ENCODE measurements around the gene NT5M. TPM values are rescaled to one million over a fixed set of nuclear protein-coding genes. Genes with fewer than 3 reads are reported as not detected.

The NT5M gene
- polyA plus RNA-seq, 1 donor, result 7.5 TPM

DNA sequence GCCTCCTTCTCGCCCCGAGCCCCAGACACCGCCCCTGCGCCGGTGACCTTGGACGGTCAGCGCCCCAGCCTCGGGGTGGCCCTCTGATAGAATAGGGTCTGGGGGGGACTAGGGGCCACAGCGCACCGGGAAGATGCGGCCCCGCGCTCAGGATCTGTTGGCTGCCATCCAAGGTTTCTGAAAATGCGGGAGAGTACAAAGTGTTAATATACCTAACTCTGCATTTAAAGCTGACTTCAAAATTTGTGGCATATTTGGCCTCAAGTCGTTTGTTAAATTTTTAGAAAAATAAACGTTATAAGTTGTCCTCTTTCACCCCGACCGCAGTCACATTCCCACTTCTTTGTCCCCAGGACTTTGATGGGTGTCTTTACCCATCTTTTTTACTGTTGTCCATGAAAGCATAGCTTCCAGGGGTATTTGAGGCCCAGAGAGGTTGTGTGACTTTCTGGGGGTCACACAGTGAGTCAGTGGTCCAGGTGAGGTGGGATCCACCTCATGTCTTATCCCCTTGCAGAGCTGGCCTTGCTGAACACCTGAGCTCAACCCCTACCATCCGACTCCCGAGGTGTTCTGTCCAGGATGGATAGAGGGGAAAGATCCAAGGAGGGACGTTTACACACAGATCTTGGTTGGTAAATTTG lies 796 bp downstream of the NT5M start:
- DNase-seq (ENCODE audit: low read depth), result no peak

DNA sequence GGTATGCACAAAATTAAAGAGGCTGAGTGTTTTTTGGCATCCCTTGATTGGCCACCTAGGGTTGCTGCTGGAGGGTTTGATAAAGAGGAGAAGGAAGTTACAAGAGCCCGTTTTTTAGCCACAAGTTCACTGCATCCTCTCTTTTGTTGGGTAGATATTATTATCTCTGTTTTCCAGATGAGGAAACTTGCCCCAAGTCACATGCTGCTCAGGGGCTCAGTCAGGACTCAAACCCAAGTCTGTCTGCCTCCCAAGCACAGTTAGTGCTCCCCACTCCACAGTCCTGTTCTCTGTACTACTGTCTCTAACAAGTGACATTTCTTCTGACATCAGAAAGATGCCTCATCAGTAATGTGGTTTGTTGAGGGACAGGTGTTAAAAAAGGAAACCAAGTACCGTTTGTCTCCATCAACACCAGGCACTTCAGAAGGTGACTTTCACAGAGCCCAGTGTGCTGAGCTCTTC lies 1.4 kb downstream of the NT5M start:
- no peak for DNase-seq (ENCODE audit: low read depth)

GRCh38 chr17:17305281-17305801 lies 2.2 kb downstream of the NT5M start:
- no peak for DNase-seq (ENCODE audit: low read depth)

DNA sequence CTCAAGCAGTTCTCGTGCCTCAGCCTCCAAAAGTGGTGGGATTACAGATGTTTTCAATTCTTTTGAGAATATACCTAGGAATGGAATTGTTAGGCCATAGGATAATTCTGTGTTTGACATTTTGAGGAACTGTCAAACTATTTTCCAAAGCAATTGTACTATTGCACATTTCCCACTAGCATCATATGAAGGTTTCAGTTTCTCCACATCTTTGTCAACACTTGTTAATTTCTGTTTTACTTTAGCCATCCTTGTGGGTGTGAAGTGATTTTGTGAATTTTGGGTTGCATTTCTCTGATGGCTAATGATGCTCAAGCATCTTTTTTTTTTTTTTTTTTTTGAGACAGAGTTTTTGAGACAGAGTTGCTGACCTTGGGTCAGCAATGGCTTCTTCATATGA lies 6.2 kb downstream of the NT5M start:
- DNase-seq (ENCODE audit: low read depth), result no peak

GRCh38 chr17:17313350-17313991 lies 10.3 kb downstream of the NT5M start:
- DNase-seq (ENCODE audit: low read depth), result no peak

GRCh38 chr17:17314501-17315071 lies 11.4 kb downstream of the NT5M start:
- no peak for DNase-seq (ENCODE audit: low read depth)

- DNase-seq (ENCODE audit: low read depth), result no peak
Observed at GRCh38 chr17:17315142-17315821, 12.1 kb downstream of the NT5M start.

DNA sequence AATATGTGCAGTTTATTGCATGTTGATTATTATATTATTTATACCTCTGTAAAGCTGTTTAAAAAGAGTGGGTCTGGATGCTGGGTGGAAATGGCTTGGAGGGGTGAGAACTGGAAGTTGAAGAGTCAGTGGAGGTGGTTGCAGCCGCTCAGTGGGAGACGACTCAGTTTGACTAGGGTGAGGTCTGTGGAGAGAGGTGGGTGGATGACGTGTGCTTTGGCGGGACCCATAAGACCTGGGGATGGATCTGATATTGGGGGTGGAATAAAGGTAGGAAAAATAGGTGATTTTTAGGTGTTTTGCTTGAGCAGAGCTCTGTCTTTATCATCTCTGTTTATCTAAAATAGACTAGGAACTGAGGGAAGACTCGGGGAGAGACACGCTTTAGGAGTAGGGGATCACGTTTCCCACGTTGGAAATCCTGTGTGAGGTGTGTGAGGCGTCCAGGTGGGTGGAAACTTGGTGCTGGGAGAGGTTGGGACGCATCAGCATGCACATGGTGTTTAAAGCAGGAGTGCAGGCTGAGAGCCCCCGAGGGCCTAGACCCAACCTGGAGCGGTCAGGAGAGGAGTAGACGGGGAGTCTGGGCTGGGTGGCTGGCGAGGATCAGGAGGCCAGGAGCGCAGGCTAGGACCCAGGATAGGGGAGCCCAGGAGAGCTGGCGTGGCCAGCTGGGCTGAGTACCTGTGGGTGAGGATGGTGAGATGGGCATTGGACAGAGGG lies 17.2 kb downstream of the NT5M start:
- no peak for DNase-seq (ENCODE audit: low read depth)

- DNase-seq (ENCODE audit: low read depth), result no peak
Observed at GRCh38 chr17:17320911-17321220, 17.7 kb downstream of the NT5M start.

DNA sequence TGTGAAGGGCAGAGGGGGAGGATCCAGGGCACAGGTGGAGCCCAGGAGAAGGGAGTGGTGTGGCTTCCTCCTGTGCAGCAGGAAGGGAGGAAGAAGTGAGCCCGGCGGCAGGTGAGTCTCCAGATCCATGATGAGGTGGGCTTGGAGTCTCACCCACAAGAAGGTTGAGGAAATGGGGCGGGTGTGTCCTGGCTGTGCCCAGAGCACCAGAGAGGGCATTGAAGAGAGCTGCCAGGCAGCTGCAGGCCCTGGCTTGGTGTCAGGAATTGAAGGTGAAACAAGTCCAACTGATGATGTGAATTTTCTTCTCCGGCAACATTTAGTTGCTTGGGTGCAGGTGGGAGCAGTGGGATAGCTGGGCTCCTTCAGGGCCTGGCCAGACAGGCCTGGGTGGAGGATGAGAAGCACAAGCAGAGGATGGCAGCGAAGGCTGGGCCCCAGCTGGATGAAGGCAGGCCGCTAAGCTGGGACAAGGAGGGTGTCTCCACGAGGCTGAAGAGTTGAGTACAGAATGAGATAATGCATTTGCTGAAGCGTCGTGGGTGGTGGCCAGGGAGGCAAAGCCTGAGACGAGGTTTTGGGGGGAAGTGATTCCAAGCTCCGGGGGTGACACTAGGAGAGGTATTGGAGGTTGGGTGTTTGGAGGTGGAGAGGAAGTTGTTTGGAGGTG lies 18.3 kb downstream of the NT5M start:
- no peak for DNase-seq (ENCODE audit: low read depth)

- DNase-seq (ENCODE audit: low read depth), result no peak
Observed at GRCh38 chr17:17322516-17323510, 19.6 kb downstream of the NT5M start.

GRCh38 chr17:17324616-17325015 lies 21.4 kb downstream of the NT5M start:
- DNase-seq (ENCODE audit: low read depth), result no peak

GRCh38 chr17:17325228-17325627 lies 22.1 kb downstream of the NT5M start:
- no peak for DNase-seq (ENCODE audit: low read depth)

GRCh38 chr17:17325816-17326215 lies 22.6 kb downstream of the NT5M start:
- DNase-seq (ENCODE audit: low read depth), result no peak

GRCh38 chr17:17326275-17326875 lies 23.2 kb downstream of the NT5M start:
- DNase-seq (ENCODE audit: low read depth), result no peak

DNA sequence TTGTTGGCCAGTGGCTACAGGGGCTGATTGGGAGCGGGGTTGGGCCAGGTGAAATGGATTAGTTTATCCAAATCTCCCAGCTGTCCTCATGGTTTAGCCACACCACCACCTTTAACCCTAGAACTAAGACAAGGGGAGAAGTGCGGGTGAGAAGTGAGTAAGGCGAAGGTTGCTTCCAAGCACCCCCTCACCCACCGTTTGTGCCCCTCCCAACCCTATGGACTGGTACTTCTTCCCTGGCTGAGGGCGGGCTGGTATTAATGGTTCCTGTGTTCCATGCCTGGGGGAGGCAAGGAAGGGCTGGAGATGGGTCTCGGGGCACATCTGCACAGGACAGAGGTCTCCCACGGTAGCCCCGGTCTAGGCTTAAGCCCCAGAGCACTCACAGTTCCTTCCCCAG lies 25.1 kb downstream of the NT5M start:
- DNase-seq (ENCODE audit: low read depth), result no peak

DNA sequence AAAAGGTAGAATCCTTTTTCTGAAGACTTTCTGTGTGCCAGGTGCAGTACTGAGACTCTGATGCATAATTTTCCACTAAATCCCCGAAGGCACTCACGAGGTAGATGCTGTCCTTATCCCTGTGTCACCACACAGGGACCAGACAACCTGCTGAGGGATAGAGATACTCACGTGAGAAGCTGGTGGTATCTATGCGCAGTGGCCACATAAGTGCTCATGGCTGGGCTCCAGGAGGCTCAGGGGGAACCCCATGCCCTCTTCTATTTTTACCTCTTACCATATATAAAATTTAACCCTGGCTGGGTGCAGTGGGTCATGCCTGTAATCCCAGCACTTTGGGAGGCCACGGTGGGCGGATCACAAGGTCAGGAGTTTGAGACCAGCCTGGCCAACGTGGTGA lies 38.3 kb downstream of the NT5M start:
- DNase-seq (ENCODE audit: low read depth), result no peak

DNA sequence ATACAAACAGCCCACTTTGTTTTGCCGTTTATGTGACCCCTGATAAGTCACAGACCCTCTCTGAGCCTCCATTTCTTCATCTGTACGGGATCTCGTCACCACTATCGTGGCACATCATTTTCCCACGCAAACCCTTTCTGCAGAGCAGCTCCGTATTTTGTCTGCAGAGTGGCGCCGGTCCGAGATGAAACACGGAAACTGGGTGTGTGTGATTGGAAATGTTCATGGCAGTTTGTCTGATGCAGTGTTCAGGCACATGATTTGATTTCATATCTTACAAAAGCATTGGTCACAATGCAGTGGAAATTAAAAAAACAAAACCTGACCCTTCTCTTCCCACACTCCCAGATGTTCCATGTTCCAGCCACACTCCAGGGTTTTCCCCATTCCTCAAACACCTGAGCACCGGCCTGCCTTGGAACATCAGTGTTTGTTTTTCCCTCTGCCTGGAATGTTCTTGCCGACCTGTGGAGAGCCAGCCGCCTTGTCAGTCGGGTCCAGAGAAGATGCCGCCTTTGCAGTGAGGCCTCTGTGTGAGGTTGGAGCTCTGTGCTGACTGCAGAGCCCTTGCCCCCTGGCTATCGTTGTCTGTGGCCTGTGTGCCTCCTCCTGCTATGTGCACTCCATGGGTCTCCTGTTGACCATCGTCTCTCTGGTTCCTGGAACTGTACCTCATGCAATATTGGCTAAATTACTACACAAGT lies 39.2 kb downstream of the NT5M start:
- no peak for DNase-seq (ENCODE audit: low read depth)

DNA sequence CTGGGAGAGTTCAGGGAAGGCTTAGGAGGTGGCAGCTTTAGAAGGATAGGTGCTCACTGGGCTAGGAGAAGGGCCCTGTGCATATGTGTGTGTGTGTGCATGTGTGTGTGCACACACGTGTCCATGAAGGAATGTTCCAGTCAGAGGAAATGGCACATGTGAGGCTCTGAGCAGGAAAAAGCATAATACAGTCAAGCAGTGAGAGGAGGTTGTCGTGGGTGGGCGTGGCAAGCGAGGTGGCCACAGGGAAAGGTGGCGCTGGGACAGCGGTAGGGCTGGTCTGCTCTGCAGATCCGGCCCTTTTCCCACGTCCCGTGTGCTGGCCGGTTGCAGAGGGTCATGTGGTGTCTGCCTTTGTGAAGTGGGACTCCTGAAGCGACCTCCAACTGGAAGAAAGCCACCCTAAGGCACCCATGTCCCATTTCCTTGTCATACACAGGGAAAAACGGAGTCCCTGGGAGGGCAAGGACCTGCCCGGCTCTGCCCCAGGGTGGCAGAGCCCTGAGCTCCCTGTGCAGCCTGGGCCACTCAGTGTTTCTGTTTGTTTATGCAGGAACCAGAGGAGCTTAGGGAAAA lies 40.1 kb downstream of the NT5M start:
- no peak for DNase-seq (ENCODE audit: low read depth)
